ENCODE data around the gene ESPN.
A peak's percentile ranks its signal among the peaks of the same experiment; 100 is the strongest.
"Not testable (repeated sequence)": the region's sequence is repeated elsewhere in the genome, so short reads cannot be mapped to it uniquely, and the experiment has no call there.

The ESPN gene

DNA sequence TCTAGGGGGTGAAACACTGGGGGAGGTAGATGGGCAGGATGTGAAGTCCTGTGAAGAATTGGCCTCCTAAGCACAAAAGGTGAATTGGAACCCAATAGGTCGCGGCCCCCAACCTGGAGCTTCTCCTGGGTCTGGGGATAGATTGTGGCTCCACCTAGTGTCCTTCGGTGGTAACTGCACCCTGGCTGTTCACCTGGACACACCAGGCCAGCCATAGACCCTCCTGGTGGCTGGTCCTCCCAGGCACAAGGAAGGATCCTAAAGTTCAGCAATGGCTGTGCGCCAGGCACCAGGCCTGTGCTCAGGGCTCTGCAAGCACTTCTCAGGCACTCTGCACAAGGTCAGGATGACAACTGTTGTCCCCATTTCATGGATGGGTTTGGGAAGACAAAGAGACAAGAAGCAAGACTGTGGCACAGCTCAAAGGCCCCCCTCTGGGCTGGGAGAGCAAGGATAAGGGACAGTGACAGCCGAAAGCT lies 13.5 kb downstream of the ESPN start:
- in situ Hi-C loops (cut with HindIII; ENCODE audit: low pct_unique_long_range_greater_than_20kb, low sequenced_read_pairs): no loop called here
- no peak for TF ChIP-seq JUND (IDR thresholded peaks at IDR 0.05; ENCODE audit: low read depth)

DNA sequence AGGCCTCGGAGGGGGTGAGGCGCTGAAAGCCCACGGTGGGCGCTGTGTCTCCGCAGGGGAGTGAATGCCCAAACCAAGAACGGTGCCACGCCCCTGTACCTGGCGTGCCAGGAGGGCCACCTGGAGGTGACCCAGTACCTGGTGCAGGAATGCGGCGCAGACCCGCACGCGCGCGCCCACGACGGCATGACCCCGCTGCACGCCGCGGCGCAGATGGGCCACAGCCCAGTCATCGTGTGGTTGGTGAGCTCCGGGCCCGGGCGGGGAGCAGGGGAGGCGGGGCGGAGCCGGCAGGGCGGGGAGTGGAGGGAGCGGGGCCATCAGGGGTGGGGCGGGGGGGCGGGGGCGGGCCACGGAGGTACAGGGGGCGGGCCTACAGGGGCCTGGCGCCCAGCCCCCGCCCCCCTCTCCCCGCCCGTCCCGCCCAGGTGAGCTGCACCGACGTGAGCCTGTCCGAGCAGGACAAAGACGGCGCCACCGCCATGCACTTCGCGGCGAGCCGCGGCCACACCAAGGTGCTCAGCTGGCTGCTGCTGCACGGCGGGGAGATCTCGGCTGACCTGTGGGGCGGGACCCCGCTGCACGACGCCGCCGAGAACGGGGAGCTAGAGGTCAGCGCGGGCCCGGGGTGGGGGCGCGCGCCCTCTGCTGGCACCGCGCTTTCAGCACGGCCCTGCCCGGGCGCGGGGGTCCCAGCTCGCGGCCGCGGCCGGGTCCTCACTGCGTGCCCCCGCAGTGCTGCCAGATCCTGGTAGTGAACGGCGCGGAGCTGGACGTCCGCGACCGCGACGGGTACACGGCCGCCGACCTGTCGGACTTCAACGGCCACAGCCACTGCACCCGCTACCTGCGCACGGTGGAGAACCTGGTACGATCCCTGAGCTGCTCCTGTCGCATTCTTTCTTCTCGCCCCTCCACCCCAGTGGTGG lies 15.9 kb downstream of the ESPN start:
- no peak for TF ChIP-seq JUND (IDR thresholded peaks at IDR 0.05; ENCODE audit: low read depth)
- peak in 1 of 2 experiments; percentile 40 for DNase-seq (ENCODE audit: low read depth in 1 of 2, low spot score in 1 of 2)
- in situ Hi-C loops (cut with HindIII; ENCODE audit: low pct_unique_long_range_greater_than_20kb, low sequenced_read_pairs): no loop called here

More for the DNA sequence above, 13.5 kb downstream of the ESPN start:
- peak; percentile 69 to 77 for DNase-seq (ENCODE audit: low read depth in 1 of 2, low spot score in 1 of 2)

DNA sequence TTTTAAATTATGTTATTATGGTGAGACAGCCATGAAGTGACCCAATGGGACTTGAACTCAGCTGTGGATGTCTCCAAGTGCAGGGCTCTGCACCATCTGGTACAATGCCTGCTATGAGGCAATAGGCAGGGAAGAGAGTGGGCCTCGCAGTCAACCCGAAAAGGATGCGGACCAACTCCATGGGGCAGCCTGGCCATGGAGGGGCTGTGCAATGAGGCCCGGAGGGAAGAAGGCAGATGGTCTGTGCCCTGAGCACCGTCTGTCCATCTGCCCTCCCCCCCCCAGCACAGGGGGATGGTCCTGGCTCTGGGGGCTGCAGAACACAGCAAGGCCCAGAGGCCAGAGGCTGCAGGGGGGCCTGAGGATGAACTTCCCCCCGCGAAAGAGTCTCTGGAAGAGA lies 17.0 kb downstream of the ESPN start:
- in situ Hi-C loops (cut with HindIII; ENCODE audit: low pct_unique_long_range_greater_than_20kb, low sequenced_read_pairs): no loop called here
- no peak for TF ChIP-seq JUND (IDR thresholded peaks at IDR 0.05; ENCODE audit: low read depth)
- no peak for DNase-seq (ENCODE audit: low read depth in 1 of 2, low spot score in 1 of 2)

DNA sequence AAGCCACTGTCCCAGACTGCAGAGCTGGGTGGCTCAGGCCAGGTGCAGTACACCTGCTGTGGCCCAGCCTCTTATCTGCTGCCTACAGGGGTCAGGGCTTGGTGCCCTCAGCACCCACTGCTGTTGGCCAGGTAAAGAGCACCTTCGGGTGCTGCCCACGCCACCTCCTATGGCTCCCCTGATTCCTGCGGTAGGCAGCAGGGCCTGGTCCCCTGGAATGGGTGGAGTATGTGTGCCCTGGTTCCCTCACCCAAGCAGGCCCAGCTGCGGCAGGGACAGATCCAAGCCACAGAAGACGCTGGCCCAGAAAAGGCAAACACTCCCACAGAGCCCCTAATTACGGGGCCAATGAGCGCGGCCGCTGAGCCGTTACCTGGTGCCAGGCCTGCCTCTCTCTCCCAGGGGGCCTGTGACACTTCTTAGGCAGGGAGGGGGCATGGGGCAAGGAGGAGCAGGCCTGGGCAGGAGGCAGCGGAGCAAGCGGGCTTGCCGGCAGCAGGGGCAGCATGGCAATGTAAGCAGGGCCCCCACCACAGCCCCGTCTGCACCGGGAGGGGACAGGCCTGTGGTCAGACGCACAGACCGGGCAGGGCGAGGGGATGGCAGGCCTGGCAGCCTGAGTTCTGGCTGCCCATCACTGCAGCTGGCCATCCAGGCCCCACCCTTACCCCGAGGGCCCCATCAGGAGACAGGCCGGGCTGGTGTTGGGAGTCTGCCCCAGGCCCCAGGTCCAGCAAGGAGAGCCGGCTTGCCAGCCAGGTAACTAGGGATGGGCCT lies 19.0 kb downstream of the ESPN start:
- DNase-seq (ENCODE audit: low read depth in 1 of 2, low spot score in 1 of 2): no peak
- TF ChIP-seq JUND (IDR thresholded peaks at IDR 0.05; ENCODE audit: low read depth): no peak
- in situ Hi-C loops (cut with HindIII; ENCODE audit: low pct_unique_long_range_greater_than_20kb, low sequenced_read_pairs): no loop called here

GRCh38 chr1:6444377-6444776 lies 19.8 kb downstream of the ESPN start:
- in situ Hi-C loops (cut with HindIII; ENCODE audit: low pct_unique_long_range_greater_than_20kb, low sequenced_read_pairs): no loop called here
- TF ChIP-seq JUND (IDR thresholded peaks at IDR 0.05; ENCODE audit: low read depth): no peak
- no peak for DNase-seq (ENCODE audit: low read depth in 1 of 2, low spot score in 1 of 2)

- in situ Hi-C loops (cut with HindIII; ENCODE audit: low pct_unique_long_range_greater_than_20kb, low sequenced_read_pairs): no loop called here
- DNase-seq (ENCODE audit: low read depth in 1 of 2, low spot score in 1 of 2): peak in 1 of 2 experiments; percentile 39
- TF ChIP-seq JUND (IDR thresholded peaks at IDR 0.05; ENCODE audit: low read depth): no peak
These were observed 20.6 kb downstream of the ESPN start for GRCh38 chr1:6445062-6445763.

- in situ Hi-C loops (cut with HindIII; ENCODE audit: low pct_unique_long_range_greater_than_20kb, low sequenced_read_pairs); DNase-seq (ENCODE audit: low read depth in 1 of 2, low spot score in 1 of 2): not testable (repeated sequence)
These were observed 21.4 kb downstream of the ESPN start for GRCh38 chr1:6445929-6446328.

DNA sequence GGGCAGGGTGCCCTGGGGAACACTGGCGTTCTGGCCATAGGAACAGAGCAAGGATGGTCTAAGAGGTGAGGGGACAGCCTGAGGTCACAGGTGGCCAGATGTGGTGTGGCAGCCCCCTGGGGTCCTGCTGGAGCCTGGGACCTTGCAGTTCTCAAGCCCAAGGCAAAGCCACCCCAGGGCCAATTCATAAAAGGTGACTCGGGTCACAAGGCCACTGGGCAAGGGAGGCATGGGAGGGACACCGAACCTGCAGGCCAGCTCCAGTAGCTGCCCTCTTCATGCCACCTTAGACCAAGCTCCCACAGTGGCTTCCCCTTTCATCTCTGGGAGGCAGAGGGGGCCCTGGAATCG lies 22.1 kb downstream of the ESPN start:
- DNase-seq (ENCODE audit: low read depth in 1 of 2, low spot score in 1 of 2): no peak
- in situ Hi-C loops (cut with HindIII; ENCODE audit: low pct_unique_long_range_greater_than_20kb, low sequenced_read_pairs): no loop called here
- no peak for TF ChIP-seq JUND (IDR thresholded peaks at IDR 0.05; ENCODE audit: low read depth)

- in situ Hi-C loops (cut with HindIII; ENCODE audit: low pct_unique_long_range_greater_than_20kb, low sequenced_read_pairs): no loop called here
- no peak for DNase-seq (ENCODE audit: low read depth in 1 of 2, low spot score in 1 of 2)
- TF ChIP-seq JUND (IDR thresholded peaks at IDR 0.05; ENCODE audit: low read depth): no peak
These were observed 22.6 kb downstream of the ESPN start for GRCh38 chr1:6447016-6447817.

- DNase-seq (ENCODE audit: low read depth in 1 of 2, low spot score in 1 of 2): no peak
- no peak for TF ChIP-seq JUND (IDR thresholded peaks at IDR 0.05; ENCODE audit: low read depth)
- in situ Hi-C loops (cut with HindIII; ENCODE audit: low pct_unique_long_range_greater_than_20kb, low sequenced_read_pairs): no loop called here
These were observed 23.5 kb downstream of the ESPN start for GRCh38 chr1:6447818-6448748.
